Body of pancreas (tissue), 4 donors: ENCODE results near the gene EIF4B. TPM values are rescaled to one million over a fixed set of nuclear protein-coding genes. Genes with fewer than 3 reads are reported as not detected.

Experiments used
- ATAC-seq: fragments of 150-250 bp; one replicate; pipeline ENCODE4 v1.9.1; 2016
- DNase-seq, 4 donors: peaks; one replicate each; pipeline ENCODE4 v3.0.0-alpha.2; 2019
- H3K27ac ChIP-seq, 4 donors: fragments of 200-600 bp; sonication (generic); 1 replicate in 3 of 4; 2 replicates in 1 of 4; pipeline versions ENCODE4 v1.5.1 to v1.6.1; 2016 to 2019; ENCODE audit warnings: mild to moderate bottlenecking in 1 of 4, mixed read lengths in 1 of 4, moderate library complexity in 1 of 4
- H3K27me3 ChIP-seq, 2 donors: fragments of 200-600 bp; sonication (generic); one replicate each; pipeline ENCODE4 v1.6.0; 2016; ENCODE audit warnings: mild to moderate bottlenecking in 1 of 2
- H3K36me3 ChIP-seq, 2 donors: fragments of 200-600 bp; sonication (generic); replicated peaks in 1 of 2; 2 replicates each; pipeline ENCODE4 v1.5.1; 2016; ENCODE audit warnings: low read depth in 2 of 2; ENCODE audit not compliant: insufficient read depth in 1 of 2
- H3K4me1 ChIP-seq: fragments of 200-600 bp; sonication (generic); one replicate; pipeline ENCODE4 v1.6.0; 2016
- H3K4me3 ChIP-seq, 2 donors: fragments of 200-600 bp; sonication (generic); 1 replicate in 1 of 2; 2 replicates in 1 of 2; pipeline ENCODE4 v1.5.1; 2016 to 2019
- H3K9me3 ChIP-seq, 3 donors: fragments of 200-600 bp; sonication (generic); 1 replicate in 2 of 3; 2 replicates in 1 of 3; pipeline ENCODE4 v1.5.1; 2016
- CTCF ChIP-seq, 7 experiments: fragments of 450-650 bp in 4 of 7; fragments of 200-600 bp in 3 of 7; sonication (generic) in 3 of 7; IDR thresholded peaks; one replicate each; pipeline ENCODE4 v1.5.1; 2016 to 2019; ENCODE audit warnings: antibody characterized with exemption in 7 of 7
- POLR2A ChIP-seq, 3 donors: fragments of 450-650 bp; IDR thresholded peaks; one replicate each; pipeline ENCODE4 v1.6.1; 2016; ENCODE audit warnings: antibody characterized with exemption in 3 of 3, mild to moderate bottlenecking in 2 of 3
- WGBS, 2 donors: methylation state at CpG; one replicate each; pipeline ENCODE4 v1.1.5; 2017; 5-methylcytosine and 5-hydroxymethylcytosine counted together
- intact Hi-C: fragments of 100-400 bp; cut with DNase I; formaldehyde crosslinking; loops from one replicate; pipeline ENCODE4 v1.15.1; 2023
- total RNA-seq, 2 donors: library from RNA; depleted of rRNA; stranded (reverse); fragments of >200 nt; gene quantifications; one replicate each; pipeline ENCODE4 v1.1.0, GENCODE V29; 2016

EIF4B gene
- total RNA-seq, 2 donors from 2014 or later, result 326 to 389 TPM

- peak; percentile 57 for ATAC-seq
- Histone ChIP-seq H3K27ac (peak overlapping the region; percentile 95 to 99 (median 98)), H3K36me3 (no peaks in the 10 kb centered on the region), H3K27me3 (no peaks in the 10 kb centered on the region), H3K9me3 (no peaks in the 10 kb centered on the region), H3K4me3 (peak overlapping the region; percentile 23 to 61), H3K4me1 (peaks cover 74% of the 10 kb centered on the region)
- peak; percentile 86 to 93 (median 90) for DNase-seq
- 0% methylated on average over 28 to 29 of the region's 44 CpGs for WGBS, 2 donors
- peak in 1 of 7 experiments; percentile 1 for TF ChIP-seq CTCF (IDR thresholded peaks at IDR 0.05)
- peak; percentile 93 to 99 (median 99) for TF ChIP-seq POLR2A (IDR thresholded peaks at IDR 0.05)
- intact Hi-C loops, result no loop called here
Observed at GRCh38 chr12:53046655-53047220, 40.5 kb downstream of the EIF4B start.

- peak; percentile 61 to 74 (median 67) for TF ChIP-seq POLR2A (IDR thresholded peaks at IDR 0.05)
- peak in 3 of 7 experiments; percentile 41 to 82 (median 72) for TF ChIP-seq CTCF (IDR thresholded peaks at IDR 0.05)
- H3K4me1 ChIP-seq, result peaks cover 81% of the 10 kb centered on the region
- DNase-seq, result peak; percentile 80 to 88 (median 84)
- H3K27ac ChIP-seq, result peak overlapping the region; percentile 95 to 99 (median 98)
- no peaks in the 10 kb centered on the region for H3K36me3 ChIP-seq
- 1 to 4% methylated on average over 14 to 71 of the region's 94 CpGs for WGBS, 2 donors
- peak; percentile 62 for ATAC-seq
- H3K4me3 ChIP-seq, result peak overlapping the region in 1 of 2 donors; percentile 5
- H3K27me3 ChIP-seq, result no peaks in the 10 kb centered on the region
- no peaks in the 10 kb centered on the region for H3K9me3 ChIP-seq
- intact Hi-C loops, result no loop called here
Observed at GRCh38 chr12:53047221-53048032, 41.2 kb downstream of the EIF4B start.

GRCh38 chr12:53048033-53048779 lies 42.0 kb downstream of the EIF4B start:
- DNase-seq (peak; percentile 81 to 90 (median 86)), ATAC-seq (peak; percentile 28)
- WGBS, 2 donors, result 0 to 28% methylated on average over 2 to 10 of the region's 10 CpGs
- Histone ChIP-seq H3K9me3 (no peaks in the 10 kb centered on the region), H3K4me3 (no peak overlapping the region), H3K36me3 (no peaks in the 10 kb centered on the region), H3K27ac (peak overlapping the region; percentile 95 to 99 (median 98)), H3K4me1 (peaks cover 89% of the 10 kb centered on the region), H3K27me3 (no peaks in the 10 kb centered on the region)
- TF ChIP-seq POLR2A (IDR thresholded peaks at IDR 0.05) (peak in 1 of 3 donors; percentile 38), CTCF (IDR thresholded peaks at IDR 0.05) (peak in 5 of 7 experiments; percentile 15 to 44 (median 40))
- intact Hi-C loops, result no loop called here

GRCh38 chr12:53048780-53049401 lies 42.6 kb downstream of the EIF4B start:
- Histone ChIP-seq H3K4me3 (no peak overlapping the region), H3K9me3 (no peaks in the 10 kb centered on the region), H3K4me1 (peaks cover 92% of the 10 kb centered on the region), H3K27ac (peak overlapping the region; percentile 95 to 99 (median 98)), H3K27me3 (no peaks in the 10 kb centered on the region), H3K36me3 (no peaks in the 10 kb centered on the region)
- intact Hi-C loops, result no loop called here
- ATAC-seq, result no peak
- DNase-seq, result peak; percentile 58 to 79 (median 71)
- WGBS, 2 donors, result 18 to 19% methylated on average over 5 to 6 of the region's 6 CpGs
- TF ChIP-seq CTCF (IDR thresholded peaks at IDR 0.05) (no peak), POLR2A (IDR thresholded peaks at IDR 0.05) (no peak)
